ENCODE measurements around the gene KIAA1217. TPM values are rescaled to one million over a fixed set of nuclear protein-coding genes. Genes with fewer than 3 reads are reported as not detected.

Gene KIAA1217
- total and polyA plus RNA-seq, 2 of the 4 experiments (the other 2 are of a cell fraction), result 3.4 to 4.4 TPM

DNA sequence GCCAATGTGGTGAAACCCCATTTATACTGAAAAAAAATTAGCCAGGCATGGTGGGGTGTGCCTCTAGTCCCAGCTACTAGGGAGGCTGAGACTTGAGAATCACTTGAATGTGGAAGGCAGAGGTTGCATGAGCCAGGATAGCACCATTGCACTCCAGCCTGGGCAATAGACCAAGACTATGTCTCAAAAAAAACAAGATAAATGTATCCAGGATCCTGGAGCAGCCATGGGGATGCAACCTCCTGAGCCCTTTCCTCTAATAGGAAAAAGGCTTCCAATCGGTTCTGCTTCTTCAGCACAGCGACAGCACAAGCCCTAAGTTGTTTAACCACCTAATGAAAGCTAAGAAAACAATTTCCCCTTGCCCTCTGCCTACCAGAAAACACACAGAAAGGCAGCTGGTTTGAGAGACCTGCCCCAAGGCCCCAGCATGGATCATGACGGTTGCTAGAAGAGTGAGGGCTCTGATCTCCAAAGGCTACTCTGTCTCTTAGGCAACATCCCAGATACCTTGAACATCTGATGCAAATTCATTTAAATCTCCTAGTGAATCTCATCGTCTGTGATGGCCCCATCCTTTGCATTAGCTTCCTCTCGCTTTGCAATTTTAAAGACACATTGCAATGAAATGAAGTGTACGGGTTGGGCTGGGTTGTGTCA, 294.0 kb downstream of the KIAA1217 start:
- dilution Hi-C loops (cut with HindIII; ENCODE audit: low sequenced_read_pairs, unreplicated experiment), result no loop called here
- intact Hi-C loops (cut with micrococcal nuclease), result loop anchor here (1.0 to 5.0 kb wide), 3 partner anchors 36 to 143 kb away; no protein-coding TSS in a partner anchor
- DNase-seq, result no peak
- no peak for TF ChIP-seq POLR2A (IDR thresholded peaks at IDR 0.05; ENCODE audit: low read depth, low read length)
- no peak for TF ChIP-seq MXI1 (IDR thresholded peaks at IDR 0.05; ENCODE audit: borderline replicate concordance, low read depth, low read length)
- TF ChIP-seq, protein P1, sequence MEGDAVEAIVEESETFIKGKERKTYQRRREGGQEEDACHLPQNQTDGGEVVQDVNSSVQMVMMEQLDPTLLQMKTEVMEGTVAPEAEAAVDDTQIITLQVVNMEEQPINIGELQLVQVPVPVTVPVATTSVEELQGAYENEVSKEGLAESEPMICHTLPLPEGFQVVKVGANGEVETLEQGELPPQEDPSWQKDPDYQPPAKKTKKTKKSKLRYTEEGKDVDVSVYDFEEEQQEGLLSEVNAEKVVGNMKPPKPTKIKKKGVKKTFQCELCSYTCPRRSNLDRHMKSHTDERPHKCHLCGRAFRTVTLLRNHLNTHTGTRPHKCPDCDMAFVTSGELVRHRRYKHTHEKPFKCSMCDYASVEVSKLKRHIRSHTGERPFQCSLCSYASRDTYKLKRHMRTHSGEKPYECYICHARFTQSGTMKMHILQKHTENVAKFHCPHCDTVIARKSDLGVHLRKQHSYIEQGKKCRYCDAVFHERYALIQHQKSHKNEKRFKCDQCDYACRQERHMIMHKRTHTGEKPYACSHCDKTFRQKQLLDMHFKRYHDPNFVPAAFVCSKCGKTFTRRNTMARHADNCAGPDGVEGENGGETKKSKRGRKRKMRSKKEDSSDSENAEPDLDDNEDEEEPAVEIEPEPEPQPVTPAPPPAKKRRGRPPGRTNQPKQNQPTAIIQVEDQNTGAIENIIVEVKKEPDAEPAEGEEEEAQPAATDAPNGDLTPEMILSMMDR (conservative IDR thresholded peaks at IDR 0.05; ENCODE audit: low read depth, low read length), result no peak
- TF ChIP-seq, protein P2, sequence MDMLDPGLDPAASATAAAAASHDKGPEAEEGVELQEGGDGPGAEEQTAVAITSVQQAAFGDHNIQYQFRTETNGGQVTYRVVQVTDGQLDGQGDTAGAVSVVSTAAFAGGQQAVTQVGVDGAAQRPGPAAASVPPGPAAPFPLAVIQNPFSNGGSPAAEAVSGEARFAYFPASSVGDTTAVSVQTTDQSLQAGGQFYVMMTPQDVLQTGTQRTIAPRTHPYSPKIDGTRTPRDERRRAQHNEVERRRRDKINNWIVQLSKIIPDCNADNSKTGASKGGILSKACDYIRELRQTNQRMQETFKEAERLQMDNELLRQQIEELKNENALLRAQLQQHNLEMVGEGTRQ (IDR thresholded peaks at IDR 0.05; ENCODE audit: low read depth, low read length), result no peak
- no peak for TF ChIP-seq CHD1 (IDR thresholded peaks at IDR 0.05; ENCODE audit: low read depth, low read length)
- TF ChIP-seq RFX5 (IDR thresholded peaks at IDR 0.05; ENCODE audit: low read depth, low read length), result no peak
- TF ChIP-seq MAFK (IDR thresholded peaks at IDR 0.05; ENCODE audit: low read depth, low read length), result no peak
- no peak for TF ChIP-seq NFE2L2 (IDR thresholded peaks at IDR 0.05; ENCODE audit: low read depth, low read length)
- no peak for TF ChIP-seq SMC3 (IDR thresholded peaks at IDR 0.05; ENCODE audit: low read depth, low read length)
- no peak for TF ChIP-seq RAD21 (IDR thresholded peaks at IDR 0.05; ENCODE audit: low read length)
- no peak for TF ChIP-seq BHLHE40 (IDR thresholded peaks at IDR 0.05; ENCODE audit: low read depth, low read length)
- TF ChIP-seq FOS (IDR thresholded peaks at IDR 0.05; ENCODE audit: low read depth, low read length), result no peak
- no peak for TF ChIP-seq CEBPB (IDR thresholded peaks at IDR 0.05; ENCODE audit: low read depth, low read length)
- no peak for TF ChIP-seq RCOR1 (IDR thresholded peaks at IDR 0.05; ENCODE audit: insufficient replicate concordance, low read length)
- TF ChIP-seq, protein P3, sequence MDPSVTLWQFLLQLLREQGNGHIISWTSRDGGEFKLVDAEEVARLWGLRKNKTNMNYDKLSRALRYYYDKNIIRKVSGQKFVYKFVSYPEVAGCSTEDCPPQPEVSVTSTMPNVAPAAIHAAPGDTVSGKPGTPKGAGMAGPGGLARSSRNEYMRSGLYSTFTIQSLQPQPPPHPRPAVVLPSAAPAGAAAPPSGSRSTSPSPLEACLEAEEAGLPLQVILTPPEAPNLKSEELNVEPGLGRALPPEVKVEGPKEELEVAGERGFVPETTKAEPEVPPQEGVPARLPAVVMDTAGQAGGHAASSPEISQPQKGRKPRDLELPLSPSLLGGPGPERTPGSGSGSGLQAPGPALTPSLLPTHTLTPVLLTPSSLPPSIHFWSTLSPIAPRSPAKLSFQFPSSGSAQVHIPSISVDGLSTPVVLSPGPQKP (IDR thresholded peaks at IDR 0.05; ENCODE audit: borderline replicate concordance, low read depth, low read length), result no peak

More for the DNA sequence above, 294.0 kb downstream of the KIAA1217 start:
- Histone ChIP-seq H3K27ac (ENCODE audit: insufficient read depth, low read length) (0 out of 2 replicates have a peak overlapping the region, but pooled peaks have one; percentile 17), H4K91ac (ENCODE audit: insufficient read depth, low read depth, low read length) (no peak overlapping the region), H2BK15ac (ENCODE audit: low read depth, low read length) (no peak overlapping the region), H3K27me3 (ENCODE audit: control insufficient read depth, insufficient read depth, low read length) (no peaks in the 10 kb centered on the region), H3K14ac (replicated peaks; ENCODE audit: low read depth, low read length) (no peak overlapping the region), H3K4me3 (ENCODE audit: insufficient read depth, low read depth, low read length) (no peak overlapping the region), H3K23ac (ENCODE audit: low read depth, low read length) (no peak overlapping the region), H2BK20ac (ENCODE audit: low read depth, low read length) (no peak overlapping the region), H4K8ac (ENCODE audit: low read depth in 2 of 2, low read length in 2 of 2) (no peak overlapping the region), H3K4me2 (ENCODE audit: low read depth, low read length) (no peak overlapping the region), H3K56ac (ENCODE audit: extremely low read depth, insufficient read depth, low read length) (no peak overlapping the region), H2AK5ac (ENCODE audit: low read depth, low read length) (no peak overlapping the region; the same call in 1 of the 2 replicates), H3K79me1 (ENCODE audit: low read depth in 1 of 2, low read length in 2 of 2) (no peaks in the 10 kb centered on the region; a peak in 1 of 4 replicates), H2BK120ac (ENCODE audit: low read depth, low read length) (no peak overlapping the region), H3K9ac (ENCODE audit: low read depth, low read length) (no peak overlapping the region), H4K20me1 (ENCODE audit: insufficient read depth, low read length) (no peaks in the 10 kb centered on the region), H2AFZ (replicated peaks; ENCODE audit: low read length, poor library complexity) (no peak overlapping the region), H3K4me1 (ENCODE audit: control insufficient read depth, insufficient read depth, low read length) (peaks cover 4% of the 10 kb centered on the region; the same call in 1 of the 2 replicates), H3K36me3 (ENCODE audit: control insufficient read depth, insufficient read depth, low read length) (peaks cover 3% of the 10 kb centered on the region; the same call in 1 of the 2 replicates), H3K9me3 (ENCODE audit: control insufficient read depth, insufficient read depth, low read length) (no peaks in the 10 kb centered on the region), H3K18ac (ENCODE audit: low read depth, low read length) (no peak overlapping the region), H3K9me1 (ENCODE audit: insufficient read depth, low read length) (no peaks in the 10 kb centered on the region), H4K5ac (ENCODE audit: low read depth, low read length) (no peak overlapping the region), H2AK9ac (replicated peaks; ENCODE audit: low read depth, low read length, poor library complexity) (no peak overlapping the region), H3K4ac (ENCODE audit: low read depth, low read length) (no peak overlapping the region), H2BK5ac (ENCODE audit: low read depth, low read length, poor library complexity, severe bottlenecking) (no peak overlapping the region)
- ChIA-PET POLR2A (ENCODE audit: unreplicated experiment) (no interaction called here), CTCF (interaction anchor here (0.8 kb wide), 2 partner anchors 17 to 508 kb away, joined by 3 read pairs; no protein-coding TSS in a partner anchor)
- in situ Hi-C loops (cut with MboI; ENCODE audit: low sequenced_read_pairs), result loop anchor here (10.0 to 25.0 kb wide), 5 partner anchors 138 to 1341 kb away; no protein-coding TSS in a partner anchor
- no TSS peak for BruUV-seq (replicated peaks)
- WGBS, 2 experiments (ENCODE audit: extremely low coverage in 2 of 2, insufficient read length in 1 of 2), result 80% methylated on average over 1 of the region's 6 CpGs; no CpG with 5 or more reads in 1 of the 2 experiments
- no peak for ATAC-seq (ENCODE audit: low read depth)
